Measurements from ENCODE around the gene ALG11.

- TF ChIP-seq CTCF (conservative IDR thresholded peaks at IDR 0.05 in 1 of 2, IDR thresholded peaks at IDR 0.05 in 1 of 2; ENCODE audit: low read depth in 1 of 2, low read length in 2 of 2) (no peak), EZH2 (IDR thresholded peaks at IDR 0.05; ENCODE audit: low read length, missing control alignments) (no peak)
These were observed 17.4 kb downstream of the ALG11 start for GRCh38 chr13:52029569-52029968.
